IMR-90 (cell line): ENCODE data around the gene TOP2A. TPM values are rescaled to one million over a fixed set of nuclear protein-coding genes. Genes with fewer than 3 reads are reported as not detected.

Source experiments
- ATAC-seq: fragments of 200-7000 bp; cut with Tn5 transposase; 2 replicates; pipeline ENCODE4 v1.9.1; 2020; ENCODE audit warnings: low read depth, mild to moderate bottlenecking, moderate library complexity
- BruUV-seq: library from RNA; stranded (reverse); fragments of 400-500 nt; replicated peaks from 2 replicates; lab custom pipeline; 2021; lab: Mats Ljungman, UMichigan
- CTCF ChIA-PET: fragments of 300-600 bp; formaldehyde crosslinking; extraction: SDS; loops from one replicate; lab custom pipeline; 2021; ENCODE audit warnings: antibody characterized with exemption; lab: Yijun Ruan, JAX
- POLR2A ChIA-PET: fragments of 300-600 bp; sonication (Branson Sonifier 250); formaldehyde crosslinking; loops from one replicate; lab custom pipeline; 2022; ENCODE audit warnings: antibody characterized with exemption; ENCODE audit not compliant: unreplicated experiment; lab: Charles Lee
- DNase-seq: peaks from one replicate; pipeline ENCODE4 v3.0.0; 2013
- H2AFZ ChIP-seq: replicated peaks from 2 replicates; pipeline ENCODE3; 2013; ENCODE audit warnings: low read length, mild to moderate bottlenecking; ENCODE audit not compliant: poor library complexity
- H2AK5ac ChIP-seq: 2 replicates; pipeline ENCODE4 v1.6.1; 2013; ENCODE audit warnings: low read depth, low read length, inconsistent platforms
- H2AK9ac ChIP-seq: replicated peaks from 2 replicates; pipeline ENCODE3; 2013; ENCODE audit warnings: mild to moderate bottlenecking, low read depth, low read length, moderate library complexity; ENCODE audit not compliant: poor library complexity
- H2BK120ac ChIP-seq: 2 replicates; pipeline ENCODE4 v1.6.1; 2013; ENCODE audit warnings: low read depth, low read length, inconsistent platforms
- H2BK15ac ChIP-seq: 3 replicates; pipeline ENCODE4 v1.6.1; 2013; ENCODE audit warnings: low read depth, low read length, inconsistent platforms
- H2BK20ac ChIP-seq: 2 replicates; pipeline ENCODE4 v1.6.1; 2013; ENCODE audit warnings: low read depth, mild to moderate bottlenecking, inconsistent platforms, low read length, moderate library complexity
- H2BK5ac ChIP-seq: 2 replicates; pipeline ENCODE4 v1.6.1; 2013; ENCODE audit warnings: mild to moderate bottlenecking, low read depth, low read length, inconsistent platforms; ENCODE audit not compliant: poor library complexity, severe bottlenecking
- H3K14ac ChIP-seq: replicated peaks from 2 replicates; pipeline ENCODE4 v1.6.1; 2013; ENCODE audit warnings: low read depth, low read length, inconsistent platforms
- H3K18ac ChIP-seq: 2 replicates; pipeline ENCODE4 v1.6.1; 2013; ENCODE audit warnings: low read depth, low read length, control low read depth
- H3K23ac ChIP-seq: 2 replicates; pipeline ENCODE4 v1.6.1; 2013; ENCODE audit warnings: low read depth, low read length, inconsistent platforms
- H3K27ac ChIP-seq: 2 replicates; pipeline ENCODE4 v1.5.1; 2013; ENCODE audit warnings: mild to moderate bottlenecking, control low read depth, low read length; ENCODE audit not compliant: insufficient read depth
- H3K27me3 ChIP-seq: 2 replicates; pipeline ENCODE4 v1.6.1; 2013; ENCODE audit warnings: low read length; ENCODE audit not compliant: control insufficient read depth, insufficient read depth
- H3K36me3 ChIP-seq: 2 replicates; pipeline ENCODE4 v1.6.1; 2013; ENCODE audit warnings: low read length, mixed read lengths; ENCODE audit not compliant: control insufficient read depth, insufficient read depth
- H3K4ac ChIP-seq: 2 replicates; pipeline ENCODE4 v1.6.1; 2013; ENCODE audit warnings: low read depth, low read length, inconsistent platforms
- H3K4me1 ChIP-seq: 2 replicates; pipeline ENCODE4 v1.6.1; 2013; ENCODE audit warnings: low read length, mixed read lengths; ENCODE audit not compliant: control insufficient read depth, insufficient read depth
- H3K4me2 ChIP-seq: 2 replicates; pipeline ENCODE4 v1.6.1; 2013; ENCODE audit warnings: low read depth, mild to moderate bottlenecking, control low read depth, low read length, moderate library complexity
- H3K4me3 ChIP-seq: 2 replicates; pipeline ENCODE4 v1.5.1; 2013; ENCODE audit warnings: low read depth, mild to moderate bottlenecking, control low read depth, low read length, moderate library complexity; ENCODE audit not compliant: insufficient read depth
- H3K56ac ChIP-seq: 2 replicates; pipeline ENCODE4 v1.6.1; 2013; ENCODE audit warnings: low read length, inconsistent platforms; ENCODE audit not compliant: insufficient read depth; ENCODE audit errors: extremely low read depth
- H3K79me1 ChIP-seq, 2 experiments: 2 replicates each; pipeline ENCODE4 v1.6.1; 2013; ENCODE audit warnings: low read length in 2 of 2, inconsistent platforms in 1 of 2, low read depth in 1 of 2
- H3K9ac ChIP-seq: 2 replicates; pipeline ENCODE4 v1.6.1; 2013; ENCODE audit warnings: low read depth, low read length, control low read depth
- H3K9me1 ChIP-seq: 2 replicates; pipeline ENCODE4 v1.6.1; 2013; ENCODE audit warnings: low read length, inconsistent platforms; ENCODE audit not compliant: insufficient read depth
- H3K9me3 ChIP-seq: 2 replicates; pipeline ENCODE4 v1.6.1; 2013; ENCODE audit warnings: low read length; ENCODE audit not compliant: control insufficient read depth, insufficient read depth
- H4K20me1 ChIP-seq: 2 replicates; pipeline ENCODE4 v1.6.1; 2013; ENCODE audit warnings: low read length, inconsistent platforms; ENCODE audit not compliant: insufficient read depth
- H4K5ac ChIP-seq: 2 replicates; pipeline ENCODE4 v1.6.1; 2013; ENCODE audit warnings: mild to moderate bottlenecking, low read depth, low read length, control low read depth
- H4K8ac ChIP-seq, 2 experiments: 2 replicates each; pipeline ENCODE4 v1.6.1; 2013; ENCODE audit warnings: low read depth in 2 of 2, low read length in 2 of 2, control low read depth in 1 of 2, inconsistent platforms in 1 of 2
- H4K91ac ChIP-seq: 2 replicates; pipeline ENCODE4 v1.6.1; 2013; ENCODE audit warnings: low read depth, low read length, inconsistent platforms; ENCODE audit not compliant: insufficient read depth
- CEBPB ChIP-seq: IDR thresholded peaks from 2 replicates; pipeline ENCODE4 v1.6.1; 2012; ENCODE audit warnings: low read depth, low read length, improper control_type of control experiment
- CHD1 ChIP-seq: IDR thresholded peaks from 2 replicates; pipeline ENCODE4 v1.6.1; 2012; ENCODE audit warnings: low read depth, low read length, improper control_type of control experiment
- CTCF ChIP-seq: conservative IDR thresholded peaks from 2 replicates; pipeline ENCODE4 v1.5.1; 2012; ENCODE audit warnings: mild to moderate bottlenecking, low read depth, low read length, improper control_type of control experiment
- ELK1 ChIP-seq: fragments of 150-350 bp; IDR thresholded peaks from 2 replicates; pipeline ENCODE4 v1.6.1; 2016; ENCODE audit warnings: low read depth, mild to moderate bottlenecking, low read length, moderate library complexity, borderline replicate concordance
- FOS ChIP-seq: fragments of 150-350 bp; IDR thresholded peaks from 2 replicates; pipeline ENCODE4 v1.6.1; 2016; ENCODE audit warnings: low read depth, low read length
- MXI1 ChIP-seq: IDR thresholded peaks from 2 replicates; pipeline ENCODE4 v1.6.1; 2012; ENCODE audit warnings: low read depth, mild to moderate bottlenecking, low read length, moderate library complexity, borderline replicate concordance
- NFE2L2 ChIP-seq: fragments of 150-350 bp; IDR thresholded peaks from 2 replicates; pipeline ENCODE4 v1.6.1; 2016; ENCODE audit warnings: low read depth, mild to moderate bottlenecking, low read length
- RFX5 ChIP-seq: IDR thresholded peaks from 2 replicates; pipeline ENCODE4 v1.8.0; 2012; ENCODE audit warnings: low read depth, mild to moderate bottlenecking, low read length, moderate library complexity
- USF2 ChIP-seq: fragments of 150-350 bp; IDR thresholded peaks from 2 replicates; pipeline ENCODE4 v1.6.1; 2017; ENCODE audit warnings: mild to moderate bottlenecking, antibody characterized with exemption, low read length, low read depth
- whole genome bisulfite sequencing, 2 experiments: methylation state at CpG; one replicate each; pipeline versions ENCODE4 v1.1.5 to v1.1.7; 2013; ENCODE audit warnings: missing lambda C conversion rate in 2 of 2; ENCODE audit not compliant: insufficient read length in 1 of 2; ENCODE audit errors: extremely low coverage in 2 of 2; 5-methylcytosine and 5-hydroxymethylcytosine counted together
- dilution Hi-C: fragments of 300-500 bp; cut with HindIII; formaldehyde crosslinking; loops from one replicate; pipeline ENCODE4 v1.14.3; 2018; ENCODE audit warnings: low sequenced_read_pairs; ENCODE audit not compliant: unreplicated experiment
- in situ Hi-C: fragments of 300-500 bp; cut with MboI; formaldehyde crosslinking; loops from 3 replicates; pipeline ENCODE4 v1.14.3; 2019; ENCODE audit warnings: low sequenced_read_pairs, inconsistent platforms, mixed read lengths
- intact Hi-C: fragments of 100-400 bp; cut with micrococcal nuclease; formaldehyde crosslinking; loops from 2 replicates; pipeline ENCODE4 v1.10.0; 2022
- polyA plus RNA-seq, 3 experiments: library from polyadenylated mRNA; depleted of rRNA; stranded (reverse); fragments of >200 nt; gene quantifications; 2 replicates each; pipeline ENCODE4 v1.2.3, GENCODE V29; 2012; ENCODE audit warnings: low replicate concordance in 1 of 3
- total RNA-seq: library from RNA; depleted of rRNA; stranded (reverse); fragments of >200 nt; gene quantifications from 2 replicates; pipeline ENCODE4 v1.2.3, GENCODE V29; 2012

Gene TOP2A
- total and polyA plus RNA-seq, 2 of the 4 experiments (the other 2 are of a cell fraction): 43.4 to 68.5 TPM

GRCh38 chr17:40452216-40452787 is 34.6 kb upstream of the TOP2A start:
- no TSS peak for BruUV-seq

More at GRCh38 chr17:40452216-40452787, 34.6 kb upstream of the TOP2A start:
- H4K20me1 ChIP-seq: peaks cover 84% of the 10 kb centered on the region
- no peak overlapping the region for H3K56ac ChIP-seq
- H3K4ac ChIP-seq: peak overlapping the region; percentile 67
- H2AK9ac ChIP-seq: peak overlapping the region; percentile 61
- peak overlapping the region; percentile 4; the same call in 1 of the 2 replicates for H3K4me2 ChIP-seq
- DNase-seq: peak; percentile 93
- no peak overlapping the region for H3K4me3 ChIP-seq
- peak overlapping the region; percentile 38; the same call in 1 of the 2 replicates for H2BK20ac ChIP-seq
- ChIA-PET POLR2A (interaction anchor here (0.6 kb wide), 1 partner anchor 773 kb away, joined by 3 read pairs; no protein-coding TSS in a partner anchor), CTCF (interaction anchor here (0.6 kb wide), 1 partner anchor 17 kb away, joined by 6 read pairs; no protein-coding TSS in a partner anchor)
- peak overlapping the region in 1 of 2 experiments; percentile 36; a peak in 2 of 4 replicates for H4K8ac ChIP-seq
- H3K27ac ChIP-seq: peak overlapping the region; percentile 4
- dilution Hi-C loops (no loop called here), in situ Hi-C loops (no loop called here), intact Hi-C loops (no loop called here)
- H3K18ac ChIP-seq: peak overlapping the region; percentile 35; the same call in 1 of the 2 replicates
- peaks cover 29 to 90% of the 10 kb centered on the region in 2 experiments for H3K79me1 ChIP-seq
- H2BK120ac ChIP-seq: peak overlapping the region; percentile 72
- H4K5ac ChIP-seq: peak overlapping the region; percentile 38
- H4K91ac ChIP-seq: 0 out of 2 replicates have a peak overlapping the region, but pooled peaks have one; percentile 21
- peak overlapping the region; percentile 77 for H2AK5ac ChIP-seq
- H2BK15ac ChIP-seq: no peak overlapping the region
- H3K9me1 ChIP-seq: peaks cover 58% of the 10 kb centered on the region
- peaks cover 57% of the 10 kb centered on the region for H3K4me1 ChIP-seq
- H3K9ac ChIP-seq: no peak overlapping the region
- H2BK5ac ChIP-seq: peak overlapping the region; percentile 54
- H3K36me3 ChIP-seq: peaks cover 71% of the 10 kb centered on the region
- TF ChIP-seq MXI1 (no peak), CEBPB (no peak), FOS (0 out of 2 replicates have a peak, but pooled peaks have one; percentile 7), ELK1 (no peak), CTCF (no peak), NFE2L2 (peak; percentile 23; the same call in 1 of the 2 replicates), USF2 (no peak), CHD1 (no peak), RFX5 (no peak)
- no peak overlapping the region for H2AFZ ChIP-seq
- H3K14ac ChIP-seq: peak overlapping the region; percentile 64; the same call in 1 of the 2 replicates
- peak overlapping the region; percentile 53; the same call in 1 of the 2 replicates for H3K23ac ChIP-seq
- H3K9me3 ChIP-seq: no peaks in the 10 kb centered on the region
- ATAC-seq: peak; percentile 22
- H3K27me3 ChIP-seq: no peaks in the 10 kb centered on the region
- 57% methylated on average over 3 of the region's 7 CpGs; no CpG with 5 or more reads in 1 of the 2 experiments for WGBS, 2 experiments
